CD4-positive, alpha-beta T cell (primary cell): ENCODE results near the gene SNUPN. TPM values are rescaled to one million over a fixed set of nuclear protein-coding genes. Genes with fewer than 3 reads are reported as not detected.

Source experiments
- ATAC-seq: fragments of 200-7000 bp; cut with Tn5 transposase; one replicate; pipeline ENCODE4 v1.10.0; 2022; ENCODE audit warnings: mild to moderate bottlenecking; ENCODE audit not compliant: poor library complexity
- CTCF ChIA-PET: fragments of 350-600 bp; sonication (Branson Sonifier 250); formaldehyde crosslinking; loops from one replicate; lab custom pipeline; 2021; ENCODE audit warnings: antibody characterized with exemption, inconsistent platforms; lab: Charles Lee
- POLR2A ChIA-PET: fragments of 350-600 bp; sonication (Branson Sonifier 250); formaldehyde crosslinking; loops from one replicate; lab custom pipeline; 2021; ENCODE audit warnings: antibody characterized with exemption, inconsistent platforms; lab: Charles Lee
- DNase-seq, 14 experiments: peaks; one replicate each; pipeline ENCODE4 v3.0.0-alpha.2; 2013 to 2020; ENCODE audit warnings: mixed read lengths in 2 of 14
- H3K27ac ChIP-seq, 2 donors: one replicate each; pipeline versions ENCODE4 v1.5.1 to v1.7.0; 2013; ENCODE audit warnings: low read length in 2 of 2, low read depth in 1 of 2, mild to moderate bottlenecking in 1 of 2
- H3K27me3 ChIP-seq, 2 experiments: 1 replicate in 1 of 2; 2 replicates in 1 of 2; pipeline versions ENCODE4 v1.6.1 to v1.7.0; 2013; ENCODE audit warnings: low read length in 2 of 2, control low read depth in 1 of 2, mild to moderate bottlenecking in 1 of 2, moderate library complexity in 1 of 2; ENCODE audit not compliant: insufficient read depth in 2 of 2, control insufficient read depth in 1 of 2
- H3K36me3 ChIP-seq: one replicate; pipeline ENCODE4 v1.6.1; 2013; ENCODE audit warnings: low read length, control low read depth; ENCODE audit not compliant: insufficient read depth
- H3K4me1 ChIP-seq: one replicate; pipeline ENCODE4 v1.6.1; 2013; ENCODE audit warnings: low read length, control low read depth; ENCODE audit not compliant: insufficient read depth
- H3K4me3 ChIP-seq: one replicate; pipeline ENCODE4 v1.5.1; 2013; ENCODE audit warnings: mild to moderate bottlenecking, low read length, moderate library complexity
- H3K9me3 ChIP-seq, 2 experiments: 1 replicate in 1 of 2; 2 replicates in 1 of 2; pipeline versions ENCODE4 v1.6.1 to v1.7.0; 2013; ENCODE audit warnings: low read length in 2 of 2, mild to moderate bottlenecking in 2 of 2, control low read depth in 1 of 2, moderate library complexity in 1 of 2; ENCODE audit not compliant: control insufficient read depth in 1 of 2, insufficient read depth in 1 of 2
- H3K27ac Mint-ChIP-seq: one replicate; pipeline ENCODE4 v1.8.0; 2020; ENCODE audit warnings: mixed read lengths
- H3K27me3 Mint-ChIP-seq: one replicate; pipeline ENCODE4 v1.8.0; 2021; ENCODE audit warnings: mixed read lengths
- H3K36me3 Mint-ChIP-seq: one replicate; pipeline ENCODE4 v1.8.0; 2021; ENCODE audit warnings: low read depth, mixed read lengths
- H3K4me1 Mint-ChIP-seq: one replicate; pipeline ENCODE4 v1.8.0; 2021; ENCODE audit warnings: low read depth, mixed read lengths
- H3K4me3 Mint-ChIP-seq: one replicate; pipeline ENCODE4 v1.8.0; 2020; ENCODE audit warnings: mild to moderate bottlenecking, mixed read lengths
- H3K9me3 Mint-ChIP-seq: one replicate; pipeline ENCODE4 v1.8.0; 2020; ENCODE audit warnings: mixed read lengths
- CTCF ChIP-seq: fragments of 200-600 bp; IDR thresholded peaks from one replicate; pipeline ENCODE4 v1.8.0; 2022; ENCODE audit warnings: antibody characterized with exemption, mild to moderate bottlenecking
- intact Hi-C, 2 experiments: fragments of 100-400 bp; cut with DNase I in 1 of 2; cut with micrococcal nuclease in 1 of 2; formaldehyde crosslinking; loops; one replicate each; pipeline versions ENCODE4 v1.15.1 to v1.9.0; 2023 to 2025; cut with DNase I, micrococcal nuclease
- total RNA-seq, 174 experiments: library from RNA in 2 of 174; stranded (reverse) in 2 of 174; gene quantifications; one replicate each; pipeline ENCODE4 v1.2.3 and lab custom pipeline; 2021 to 2026

SNUPN gene
- total RNA-seq, 2 experiments from 2014 or later, result 10.0 to 11.6 TPM

- POLR2A ChIA-PET, result interaction anchor here (0.8 to 4.4 kb wide), 6 partner anchors 13 to 252 kb away, joined by 3 to 22 read pairs (median 5); partner anchors contain the start of genes IMP3, MAN2C1 and PTPN9
- no peaks in the 10 kb centered on the region for H3K9me3 Mint-ChIP-seq
Observed at GRCh38 chr15:75620058-75620820, 5.3 kb downstream of the SNUPN start.

DNA sequence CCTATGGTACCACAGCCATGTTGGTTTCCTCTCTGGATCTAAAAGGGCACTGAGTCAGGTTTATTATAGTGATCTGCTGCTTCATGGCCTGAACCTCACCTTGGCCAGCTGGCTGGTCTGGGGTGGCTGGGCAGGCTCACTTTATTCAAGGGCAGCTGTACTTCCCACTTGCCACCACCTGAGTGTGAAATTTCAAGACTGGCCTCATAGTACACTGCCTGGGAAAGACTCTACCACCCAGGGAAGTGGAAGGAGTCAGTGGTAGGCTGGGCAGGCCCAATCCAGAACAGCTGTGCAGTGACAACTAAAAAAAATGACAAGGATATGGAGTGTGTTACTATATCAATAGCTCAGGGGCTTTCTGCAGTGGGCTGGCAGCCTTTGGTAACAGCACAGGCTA is 8.8 kb downstream of the SNUPN start:
- H3K27me3 ChIP-seq, result no peaks in the 10 kb centered on the region
- no peak overlapping the region for H3K4me3 ChIP-seq
- Mint-ChIP-seq H3K27me3 (no peaks in the 10 kb centered on the region), H3K4me1 (peaks cover 17% of the 10 kb centered on the region), H3K9me3 (no peaks in the 10 kb centered on the region), H3K36me3 (peaks cover 84% of the 10 kb centered on the region), H3K4me3 (no peak overlapping the region), H3K27ac (no peak overlapping the region)
- no peak overlapping the region for H3K27ac ChIP-seq
- H3K4me1 ChIP-seq, result peaks cover 17% of the 10 kb centered on the region
- peaks cover 75% of the 10 kb centered on the region for H3K36me3 ChIP-seq
- ChIA-PET POLR2A (interaction anchor here (4.4 kb wide), 1 partner anchor 23 kb away, joined by 22 read pairs; the partner anchor contains the start of gene IMP3), CTCF (no interaction called here)
- TF ChIP-seq CTCF, result no peak
- intact Hi-C loops, result no loop called here
- no peaks in the 10 kb centered on the region for H3K9me3 ChIP-seq
- ATAC-seq, result no peak
- no peak for DNase-seq

More at GRCh38 chr15:75620058-75620820, 5.3 kb downstream of the SNUPN start:
- DNase-seq (no peak), ATAC-seq (no peak)
- peaks cover 60% of the 10 kb centered on the region for H3K36me3 Mint-ChIP-seq
- no peak overlapping the region for H3K4me3 Mint-ChIP-seq
- H3K27me3 Mint-ChIP-seq, result no peaks in the 10 kb centered on the region
- Histone ChIP-seq H3K27me3 (no peaks in the 10 kb centered on the region), H3K4me1 (peaks cover 30% of the 10 kb centered on the region), H3K36me3 (peaks cover 45% of the 10 kb centered on the region), H3K4me3 (no peak overlapping the region), H3K9me3 (no peaks in the 10 kb centered on the region), H3K27ac (no peak overlapping the region)
- CTCF ChIA-PET, result interaction anchor here (0.6 to 2.4 kb wide), 2 partner anchors 20 to 28 kb away, joined by 3 to 7 read pairs; partner anchors contain the start of genes IMP3 and SNX33
- H3K27ac Mint-ChIP-seq, result peak overlapping the region; percentile 79
- TF ChIP-seq CTCF, result no peak
- intact Hi-C loops, result loop anchor here in 1 of 2 experiments (10.0 kb wide), 5 partner anchors 45 to 1805 kb away; partner anchors contain the start of genes COX5A, HMG20A, PEAK1 and PML
- H3K4me1 Mint-ChIP-seq, result peaks cover 27% of the 10 kb centered on the region

DNA sequence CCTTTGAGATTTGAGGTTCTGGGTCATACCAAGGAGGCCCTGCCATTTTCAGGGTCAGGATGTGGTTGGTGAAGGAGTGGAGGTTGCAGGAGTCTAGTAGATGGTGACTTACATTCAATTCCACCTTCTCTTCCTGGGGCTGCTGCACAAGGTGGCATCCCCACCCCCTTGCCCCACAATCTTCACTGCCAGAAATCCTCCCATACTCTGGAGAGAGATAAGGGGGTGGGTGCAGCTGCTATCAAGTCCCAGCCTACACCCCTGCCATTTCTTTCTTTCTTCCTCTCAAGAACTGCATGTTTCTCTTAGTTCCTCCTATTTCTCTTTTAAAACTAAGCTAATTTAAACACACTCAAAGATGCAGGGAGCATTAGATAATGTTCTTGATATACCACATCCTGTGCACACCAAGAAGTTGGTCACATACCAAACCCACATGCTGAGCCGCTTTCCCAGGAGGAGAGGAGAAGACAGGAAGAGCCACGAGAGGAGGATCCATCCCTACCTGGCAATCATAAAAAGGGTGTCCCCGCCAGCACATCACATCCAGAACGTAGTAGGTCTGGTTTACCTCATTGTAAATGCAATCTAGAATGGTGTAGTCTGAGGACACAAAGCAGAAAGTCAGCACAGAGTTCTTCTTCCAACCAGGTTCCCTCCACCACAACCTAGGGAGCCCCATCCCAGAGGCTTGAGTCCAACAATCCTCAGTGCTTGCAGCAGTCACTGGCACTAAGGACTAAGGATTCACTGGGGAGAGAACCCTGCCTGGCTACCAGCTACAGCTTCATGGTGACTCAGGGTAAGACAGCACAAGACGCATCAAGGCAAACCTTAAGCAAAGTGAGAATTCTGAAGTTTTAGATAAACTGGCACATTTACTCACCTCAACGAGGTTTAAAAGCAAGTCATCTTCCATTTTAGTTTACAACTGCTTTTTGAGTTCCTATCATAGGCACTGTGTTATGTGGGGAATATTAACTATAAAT is 18.5 kb downstream of the SNUPN start:
- Histone ChIP-seq H3K9me3 (no peaks in the 10 kb centered on the region), H3K4me3 (peak overlapping the region; percentile 34), H3K27ac (peak overlapping the region; percentile 44 to 63), H3K27me3 (no peaks in the 10 kb centered on the region), H3K4me1 (peaks cover 48% of the 10 kb centered on the region), H3K36me3 (peaks cover 27% of the 10 kb centered on the region)
- Mint-ChIP-seq H3K36me3 (peaks cover 54% of the 10 kb centered on the region), H3K27me3 (no peaks in the 10 kb centered on the region), H3K27ac (peak overlapping the region; percentile 76), H3K4me1 (peaks cover 45% of the 10 kb centered on the region), H3K9me3 (no peaks in the 10 kb centered on the region), H3K4me3 (peak overlapping the region; percentile 68)
- POLR2A ChIA-PET, result interaction anchor here (0.6 to 3.5 kb wide), 11 partner anchors 9 to 239 kb away, joined by 3 to 54 read pairs (median 8); partner anchors contain the start of genes IMP3, MAN2C1, PTPN9 and SIN3A
- CTCF ChIA-PET, result interaction anchor here (0.8 to 1.7 kb wide), 3 partner anchors 9 to 34 kb away, joined by 3 to 4 read pairs (median 4); no protein-coding TSS in a partner anchor
- intact Hi-C loops, result loop anchor here in 1 of 2 experiments (2.0 kb wide), 2 partner anchors 18 to 28 kb away; partner anchors contain the start of genes PTPN9 and SNUPN
- TF ChIP-seq CTCF, result no peak
- DNase-seq, result peak in 8 of 14 experiments; percentile 6 to 77 (median 24)
- ATAC-seq, result peak; percentile 75
